Measurements from ENCODE around the gene INSRR.

INSRR gene

GRCh38 chr1:156836041-156836654 lies 22.8 kb downstream of the INSRR start:
- Histone ChIP-seq H3K27me3 (ENCODE audit: low read length) (no peaks in the 10 kb centered on the region), H3K9me3 (ENCODE audit: insufficient read depth, low read length) (no peaks in the 10 kb centered on the region), H3F3A (ENCODE audit: insufficient read depth) (no peaks in the 10 kb centered on the region), H2AFZ (ENCODE audit: low read depth, low read length, severe bottlenecking) (no peak overlapping the region), H4K20me1 (ENCODE audit: low read depth, low read length) (no peaks in the 10 kb centered on the region), H3K27ac (ENCODE audit: low read depth, low read length) (no peak overlapping the region), H3K9me2 (replicated peaks; ENCODE audit: insufficient read depth, low read length) (no peaks in the 10 kb centered on the region), H3K4me3 (ENCODE audit: insufficient read depth, low read length, poor library complexity, severe bottlenecking) (no peak overlapping the region), H3K79me2 (ENCODE audit: insufficient read depth, low read length) (no peaks in the 10 kb centered on the region), H3K36me3 (ENCODE audit: low read length) (no peaks in the 10 kb centered on the region), H3K4me2 (ENCODE audit: low read depth, low read length, poor library complexity, severe bottlenecking) (no peak overlapping the region), H3K9ac (ENCODE audit: low read length) (no peak overlapping the region)
- TF ChIP-seq EZH2phosphoT487 (conservative IDR thresholded peaks at IDR 0.05; ENCODE audit: low read length): no peak
- TF ChIP-seq, protein P1, sequence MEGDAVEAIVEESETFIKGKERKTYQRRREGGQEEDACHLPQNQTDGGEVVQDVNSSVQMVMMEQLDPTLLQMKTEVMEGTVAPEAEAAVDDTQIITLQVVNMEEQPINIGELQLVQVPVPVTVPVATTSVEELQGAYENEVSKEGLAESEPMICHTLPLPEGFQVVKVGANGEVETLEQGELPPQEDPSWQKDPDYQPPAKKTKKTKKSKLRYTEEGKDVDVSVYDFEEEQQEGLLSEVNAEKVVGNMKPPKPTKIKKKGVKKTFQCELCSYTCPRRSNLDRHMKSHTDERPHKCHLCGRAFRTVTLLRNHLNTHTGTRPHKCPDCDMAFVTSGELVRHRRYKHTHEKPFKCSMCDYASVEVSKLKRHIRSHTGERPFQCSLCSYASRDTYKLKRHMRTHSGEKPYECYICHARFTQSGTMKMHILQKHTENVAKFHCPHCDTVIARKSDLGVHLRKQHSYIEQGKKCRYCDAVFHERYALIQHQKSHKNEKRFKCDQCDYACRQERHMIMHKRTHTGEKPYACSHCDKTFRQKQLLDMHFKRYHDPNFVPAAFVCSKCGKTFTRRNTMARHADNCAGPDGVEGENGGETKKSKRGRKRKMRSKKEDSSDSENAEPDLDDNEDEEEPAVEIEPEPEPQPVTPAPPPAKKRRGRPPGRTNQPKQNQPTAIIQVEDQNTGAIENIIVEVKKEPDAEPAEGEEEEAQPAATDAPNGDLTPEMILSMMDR (IDR thresholded peaks at IDR 0.05; ENCODE audit: insufficient read depth, low read length, poor library complexity, severe bottlenecking): no peak

- H4K20me1 ChIP-seq (ENCODE audit: low read depth, low read length): no peaks in the 10 kb centered on the region
- H3K9ac ChIP-seq (ENCODE audit: low read length): no peak overlapping the region
- H3K4me3 ChIP-seq (ENCODE audit: insufficient read depth, low read length, poor library complexity, severe bottlenecking): no peak overlapping the region
- no peaks in the 10 kb centered on the region for H3K9me2 ChIP-seq (replicated peaks; ENCODE audit: insufficient read depth, low read length)
- TF ChIP-seq, protein P1 (IDR thresholded peaks at IDR 0.05; ENCODE audit: insufficient read depth, low read length, poor library complexity, severe bottlenecking): no peak
- TF ChIP-seq EZH2phosphoT487 (conservative IDR thresholded peaks at IDR 0.05; ENCODE audit: low read length): no peak
- no peaks in the 10 kb centered on the region for H3K27me3 ChIP-seq (ENCODE audit: low read length)
- H3K79me2 ChIP-seq (ENCODE audit: insufficient read depth, low read length): no peaks in the 10 kb centered on the region
- H3K4me2 ChIP-seq (ENCODE audit: low read depth, low read length, poor library complexity, severe bottlenecking): no peak overlapping the region
- no peaks in the 10 kb centered on the region for H3K36me3 ChIP-seq (ENCODE audit: low read length)
- no peak overlapping the region for H3K27ac ChIP-seq (ENCODE audit: low read depth, low read length)
- no peaks in the 10 kb centered on the region for H3F3A ChIP-seq (ENCODE audit: insufficient read depth)
- H2AFZ ChIP-seq (ENCODE audit: low read depth, low read length, severe bottlenecking): no peak overlapping the region
- H3K9me3 ChIP-seq (ENCODE audit: insufficient read depth, low read length): no peaks in the 10 kb centered on the region
These were observed 24.6 kb downstream of the INSRR start for GRCh38 chr1:156834322-156834721.

DNA sequence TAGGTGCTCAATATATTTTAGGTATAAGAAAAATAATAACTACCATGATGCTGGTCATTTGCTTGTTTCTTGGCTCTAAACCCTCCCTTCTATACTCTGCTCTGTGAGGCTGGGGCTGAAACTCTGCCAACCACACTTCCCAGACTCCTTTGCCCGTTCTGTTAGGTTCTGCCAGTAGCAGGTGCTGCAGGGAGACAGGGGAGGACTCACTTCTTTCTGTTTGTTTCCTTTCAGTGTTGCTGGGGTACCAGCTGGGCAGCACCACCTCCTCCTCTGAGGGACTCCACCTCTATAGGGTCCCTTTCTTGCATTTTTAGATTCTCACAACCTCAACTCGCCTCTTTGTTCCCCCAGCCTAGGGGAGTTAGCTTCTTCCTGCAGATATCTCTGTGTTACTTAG lies 25.3 kb downstream of the INSRR start:
- Histone ChIP-seq H3K27me3 (ENCODE audit: low read length) (no peaks in the 10 kb centered on the region), H2AFZ (ENCODE audit: low read depth, low read length, severe bottlenecking) (no peak overlapping the region), H3K9me3 (ENCODE audit: insufficient read depth, low read length) (no peaks in the 10 kb centered on the region), H3K4me3 (ENCODE audit: insufficient read depth, low read length, poor library complexity, severe bottlenecking) (no peak overlapping the region), H3K9ac (ENCODE audit: low read length) (no peak overlapping the region), H3K36me3 (ENCODE audit: low read length) (no peaks in the 10 kb centered on the region), H4K20me1 (ENCODE audit: low read depth, low read length) (no peaks in the 10 kb centered on the region), H3F3A (ENCODE audit: insufficient read depth) (no peaks in the 10 kb centered on the region), H3K9me2 (replicated peaks; ENCODE audit: insufficient read depth, low read length) (no peaks in the 10 kb centered on the region), H3K79me2 (ENCODE audit: insufficient read depth, low read length) (no peaks in the 10 kb centered on the region), H3K4me2 (ENCODE audit: low read depth, low read length, poor library complexity, severe bottlenecking) (no peak overlapping the region), H3K27ac (ENCODE audit: low read depth, low read length) (no peak overlapping the region)
- TF ChIP-seq, protein P1 (IDR thresholded peaks at IDR 0.05; ENCODE audit: insufficient read depth, low read length, poor library complexity, severe bottlenecking): no peak
- no peak for TF ChIP-seq EZH2phosphoT487 (conservative IDR thresholded peaks at IDR 0.05; ENCODE audit: low read length)
